A549 (cell line): Measurements from ENCODE around the gene SUGP2.

ENCODE experiments used
- CTCF ChIP-seq: fragments of >200 bp; sonication (Bioruptor Twin); formaldehyde crosslinking; IDR thresholded peaks from 3 replicates; pipeline ENCODE4 v1.5.1; 2016
- ESRRA ChIP-seq: fragments of 150-350 bp; IDR thresholded peaks from 2 replicates; pipeline ENCODE4 v1.6.1; 2014; ENCODE audit warnings: mild to moderate bottlenecking, low read length, borderline replicate concordance
- HMGXB4 ChIP-seq: fragments of 250-450 bp; sonication (Bioruptor Pico); IDR thresholded peaks from 2 replicates; pipeline ENCODE4 v1.5.0; 2021; ENCODE audit warnings: mild to moderate bottlenecking, moderate library complexity, borderline replicate concordance
- JUN ChIP-seq, 2 experiments: fragments of >200 bp; sonication (Bioruptor Twin); formaldehyde crosslinking; IDR thresholded peaks; 2 replicates in 1 of 2; 3 replicates in 1 of 2; pipeline ENCODE4 v1.6.1; 2016 to 2017
- JUNB ChIP-seq: fragments of >200 bp; sonication (Bioruptor Twin); formaldehyde crosslinking; IDR thresholded peaks from 2 replicates; pipeline ENCODE4 v1.6.1; 2016
- MAFK ChIP-seq: fragments of 450-650 bp; IDR thresholded peaks from 2 replicates; pipeline ENCODE4 v1.6.1; 2014; ENCODE audit not compliant: partially characterized antibody
- MAX ChIP-seq: IDR thresholded peaks from 2 replicates; pipeline ENCODE4 v1.6.1; 2012
- NFE2L2 ChIP-seq: fragments of 150-350 bp; conservative IDR thresholded peaks from 2 replicates; pipeline ENCODE4 v1.6.1; 2014; ENCODE audit warnings: low read length
- POLR2A ChIP-seq: IDR thresholded peaks from 2 replicates; pipeline ENCODE4 v1.6.1; 2012; ENCODE audit warnings: mild to moderate bottlenecking, low read length

GRCh38 chr19:19050104-19050503, 16.8 kb upstream of the SUGP2 start:
- no peak for TF ChIP-seq MAFK
- TF ChIP-seq POLR2A: no peak
- TF ChIP-seq HMGXB4: no peak
- TF ChIP-seq ESRRA: no peak
- no peak for TF ChIP-seq JUNB
- TF ChIP-seq CTCF: no peak
- no peak for TF ChIP-seq JUN (IDR thresholded peaks at IDR 0.05)
- no peak for TF ChIP-seq MAX
- TF ChIP-seq NFE2L2: no peak
